ENCODE measurements around the gene PEX10.

GRCh38 chr1:2360588-2361364, 51.6 kb downstream of the PEX10 start:
- TF ChIP-seq CTCF (IDR thresholded peaks at IDR 0.05) (no peak), POLR2A (IDR thresholded peaks at IDR 0.05) (no peak), POLR2AphosphoS5 (IDR thresholded peaks at IDR 0.05) (peak; percentile 79)
